ENCODE results near the gene SF3B2. TPM values are rescaled to one million over a fixed set of nuclear protein-coding genes. Genes with fewer than 3 reads are reported as not detected.

Gene SF3B2
- polyA plus RNA-seq, 1 of the 3 experiments (the other 2 are of a cell fraction): 128 TPM

GRCh38 chr11:66051766-66052663 is at the start of gene SF3B2 (continued):
- TF ChIP-seq USF2 (IDR thresholded peaks at IDR 0.05; ENCODE audit: borderline replicate concordance, low read depth, low read length) (no peak), RCOR1 (IDR thresholded peaks at IDR 0.05; ENCODE audit: low read length) (no peak), PBX3 (IDR thresholded peaks at IDR 0.05) (no peak), CHD2 (IDR thresholded peaks at IDR 0.05; ENCODE audit: low read length, partially characterized antibody) (peak; percentile 74)

GRCh38 chr11:66002648-66003225 is 49.4 kb upstream of the SF3B2 start:
- Histone ChIP-seq H3F3A (replicated peaks; ENCODE audit: insufficient read depth) (peaks cover 39% of the 10 kb centered on the region), H4K20me1 (ENCODE audit: insufficient read depth) (peaks cover 4% of the 10 kb centered on the region; the same call in 1 of the 2 replicates), H3K27me3 (ENCODE audit: insufficient read depth) (no peaks in the 10 kb centered on the region), H3K4me3 (ENCODE audit: low read depth in 2 of 2, low read length in 1 of 2) (peak overlapping the region; percentile 95 to 99), H3K9ac (peak overlapping the region; percentile 95), H3K36me3 (replicated peaks in 1 of 2; ENCODE audit: control insufficient read depth in 1 of 2, insufficient read depth in 2 of 2, low read length in 1 of 2) (peaks cover 39 to 42% of the 10 kb centered on the region in 2 experiments), H2AFZ (ENCODE audit: low read depth) (peak overlapping the region; percentile 84), H3K9me2 (no peaks in the 10 kb centered on the region), H3K9me3 (no peaks in the 10 kb centered on the region), H3K4me2 (peak overlapping the region; percentile 96), H3K4me1 (ENCODE audit: control insufficient read depth in 1 of 2, insufficient read depth in 2 of 2, low read depth in 1 of 2, low read length in 1 of 2) (peaks cover 6 to 11% of the 10 kb centered on the region in 2 experiments; a peak in 3 of 4 replicates), H3K79me2 (ENCODE audit: insufficient read depth) (peaks cover 66% of the 10 kb centered on the region), H3K27ac (ENCODE audit: low read depth in 2 of 2, low read length in 1 of 2) (peak overlapping the region; percentile 98)
- TF ChIP-seq NRF1 (IDR thresholded peaks at IDR 0.05; ENCODE audit: low read depth, low read length): peak; percentile 18; the same call in 1 of the 2 replicates
- no peak for TF ChIP-seq CHD2 (IDR thresholded peaks at IDR 0.05; ENCODE audit: low read length, partially characterized antibody)
- TF ChIP-seq MXI1 (IDR thresholded peaks at IDR 0.05; ENCODE audit: low read depth, low read length): peak; percentile 33
- TF ChIP-seq ELF1 (IDR thresholded peaks at IDR 0.05): no peak
- TF ChIP-seq MAX (IDR thresholded peaks at IDR 0.05; ENCODE audit: low read depth): 0 out of 2 replicates have a peak, but pooled peaks have one; percentile 7
- TF ChIP-seq CTCF (IDR thresholded peaks at IDR 0.05): peak; percentile 15; the same call in 1 of the 2 replicates
- POLR2A ChIA-PET: interaction anchor here (0.5 to 2.0 kb wide), 6 partner anchors 36 to 143 kb away, joined by 5 to 11 read pairs (median 6); partner anchors contain the start of genes FIBP, MUS81, SART1 and SF3B2
- WGBS (ENCODE audit: low lambda C conversion rate): 3% methylated on average over 19 of the region's 40 CpGs
- no peak for DNase-seq
- CTCF ChIA-PET: interaction anchor here (0.8 to 1.9 kb wide), 10 partner anchors 10 to 299 kb away, joined by 3 to 14 read pairs (median 4); no protein-coding TSS in a partner anchor

All from SK-N-SH (cell line).